ENCODE data around the gene TRIAP1.

The TRIAP1 gene

DNA sequence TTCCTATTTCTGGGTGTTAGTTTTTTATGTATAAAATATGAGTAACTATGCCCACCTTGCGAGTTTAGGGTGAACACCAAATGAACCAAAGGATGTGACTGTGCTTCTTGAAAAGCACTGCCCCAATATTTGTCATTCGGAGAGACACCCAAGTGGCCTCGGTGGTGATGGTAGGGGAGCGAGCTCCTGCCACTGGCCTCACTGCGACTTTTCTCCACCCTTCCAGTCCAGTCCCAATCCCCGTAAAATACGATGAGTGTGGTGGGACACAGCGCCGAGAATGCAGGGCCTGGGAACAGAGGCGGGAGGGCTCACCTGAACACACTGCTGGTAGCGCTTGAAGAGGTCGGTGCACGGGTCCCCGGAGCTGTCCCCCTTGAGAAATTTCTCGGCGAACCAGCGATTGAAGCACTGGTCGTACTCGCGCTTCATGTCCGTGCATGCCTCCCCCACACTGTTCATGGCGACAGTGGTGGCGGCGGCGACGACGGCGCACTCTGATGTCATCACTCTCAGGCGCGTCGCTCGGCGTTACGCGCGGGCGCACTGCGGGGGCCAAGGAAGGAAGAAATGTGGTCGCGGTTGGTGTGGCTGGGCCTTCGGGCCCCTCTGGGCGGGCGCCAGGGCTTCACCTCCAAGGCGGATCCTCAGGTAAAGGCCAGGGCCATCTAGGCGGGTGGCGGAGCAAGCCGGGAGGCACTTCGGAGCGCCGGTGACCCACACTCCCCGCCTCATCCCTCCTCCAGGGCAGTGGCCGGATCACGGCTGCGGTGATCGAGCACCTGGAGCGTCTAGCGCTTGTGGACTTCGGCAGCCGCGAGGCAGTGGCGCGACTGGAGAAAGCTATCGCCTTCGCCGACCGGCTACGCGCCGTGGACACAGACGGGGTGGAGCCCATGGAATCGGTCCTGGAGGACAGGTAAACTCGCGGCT is at the start of gene TRIAP1, which contains the start of gene GATC:
Gene TRIAP1, minus strand, starts transcription at position 474 of the 933 bp plus-strand sequence. Its CDS starts 12 bp downstream, at position 462.
Gene GATC, plus strand, starts transcription at position 534 of the 933 bp plus-strand sequence. Its CDS starts 37 bp downstream, at position 571.
- Histone ChIP-seq H3K9me3 (ENCODE audit: insufficient read depth, low read length) (no peaks in the 10 kb centered on the region), H3K4me3 (ENCODE audit: low read length) (peak within 1 kb of the TSS; percentile 91), H4K20me1 (ENCODE audit: insufficient read depth, low read length) (no peaks in the 10 kb centered on the region), H2AFZ (ENCODE audit: low read depth, low read length) (peak within 1 kb of the TSS; percentile 73; the same call in 1 of the 2 replicates), H3K36me3 (replicated peaks; ENCODE audit: low read depth, low read length) (peaks cover 32% of the 10 kb centered on the region), H3K27ac (ENCODE audit: low read length) (peak within 1 kb of the TSS; percentile 70), H3K4me1 (ENCODE audit: low read length) (peaks cover 17% of the 10 kb centered on the region), H3K9ac (ENCODE audit: low read length) (peak within 1 kb of the TSS; percentile 90), H3K79me2 (ENCODE audit: low read length) (peaks cover 85% of the 10 kb centered on the region), H3K27me3 (ENCODE audit: low read depth, low read length) (no peaks in the 10 kb centered on the region), H3K4me2 (ENCODE audit: low read length) (peak within 1 kb of the TSS; percentile 93)
- TF ChIP-seq, protein P1, sequence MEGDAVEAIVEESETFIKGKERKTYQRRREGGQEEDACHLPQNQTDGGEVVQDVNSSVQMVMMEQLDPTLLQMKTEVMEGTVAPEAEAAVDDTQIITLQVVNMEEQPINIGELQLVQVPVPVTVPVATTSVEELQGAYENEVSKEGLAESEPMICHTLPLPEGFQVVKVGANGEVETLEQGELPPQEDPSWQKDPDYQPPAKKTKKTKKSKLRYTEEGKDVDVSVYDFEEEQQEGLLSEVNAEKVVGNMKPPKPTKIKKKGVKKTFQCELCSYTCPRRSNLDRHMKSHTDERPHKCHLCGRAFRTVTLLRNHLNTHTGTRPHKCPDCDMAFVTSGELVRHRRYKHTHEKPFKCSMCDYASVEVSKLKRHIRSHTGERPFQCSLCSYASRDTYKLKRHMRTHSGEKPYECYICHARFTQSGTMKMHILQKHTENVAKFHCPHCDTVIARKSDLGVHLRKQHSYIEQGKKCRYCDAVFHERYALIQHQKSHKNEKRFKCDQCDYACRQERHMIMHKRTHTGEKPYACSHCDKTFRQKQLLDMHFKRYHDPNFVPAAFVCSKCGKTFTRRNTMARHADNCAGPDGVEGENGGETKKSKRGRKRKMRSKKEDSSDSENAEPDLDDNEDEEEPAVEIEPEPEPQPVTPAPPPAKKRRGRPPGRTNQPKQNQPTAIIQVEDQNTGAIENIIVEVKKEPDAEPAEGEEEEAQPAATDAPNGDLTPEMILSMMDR (IDR thresholded peaks at IDR 0.05; ENCODE audit: low read depth, low read length) = no peak
- no peak for TF ChIP-seq EZH2phosphoT487 (IDR thresholded peaks at IDR 0.05; ENCODE audit: low read depth)

DNA sequence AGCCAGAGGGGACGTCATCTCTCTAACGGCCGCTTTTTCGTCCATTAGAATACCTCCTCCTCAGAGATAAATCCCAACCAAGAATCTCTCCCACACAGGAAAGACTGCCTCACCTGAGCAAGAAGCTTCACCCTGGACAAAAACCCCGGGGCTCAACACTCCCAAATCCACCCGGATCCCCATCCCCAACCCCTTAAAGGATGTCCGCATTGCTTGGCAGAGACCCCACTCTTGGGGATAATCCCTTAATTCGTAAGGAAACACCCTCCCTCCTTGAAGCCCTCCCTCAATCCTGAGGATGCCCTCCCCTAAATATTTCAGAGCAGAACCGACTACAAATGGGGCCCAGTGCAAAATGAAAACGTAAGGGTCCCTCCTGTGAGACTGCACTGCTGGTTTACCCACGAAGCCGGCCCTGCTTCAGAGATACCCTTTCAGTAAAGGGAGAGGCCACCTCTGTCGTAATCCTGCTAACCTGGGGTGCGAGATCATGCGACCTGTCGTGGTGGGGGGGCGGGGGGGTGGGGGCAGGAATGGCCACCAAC is 49.1 kb upstream of the TRIAP1 start:
- no peak overlapping the region for H3K27ac ChIP-seq (ENCODE audit: low read length)
- H3K27me3 ChIP-seq (ENCODE audit: low read depth, low read length) = no peaks in the 10 kb centered on the region
- peaks cover 14% of the 10 kb centered on the region for H3K4me1 ChIP-seq (ENCODE audit: low read length)
- H3K36me3 ChIP-seq (replicated peaks; ENCODE audit: low read depth, low read length) = peaks cover 21% of the 10 kb centered on the region
- TF ChIP-seq EZH2phosphoT487 (IDR thresholded peaks at IDR 0.05; ENCODE audit: low read depth) = no peak
- TF ChIP-seq, protein P1 (IDR thresholded peaks at IDR 0.05; ENCODE audit: low read depth, low read length) = no peak
- peak overlapping the region; percentile 66; the same call in 1 of the 2 replicates for H2AFZ ChIP-seq (ENCODE audit: low read depth, low read length)
- H3K4me2 ChIP-seq (ENCODE audit: low read length) = peak overlapping the region; percentile 82
- H4K20me1 ChIP-seq (ENCODE audit: insufficient read depth, low read length) = peaks cover 11% of the 10 kb centered on the region
- no peaks in the 10 kb centered on the region for H3K9me3 ChIP-seq (ENCODE audit: insufficient read depth, low read length)
- H3K4me3 ChIP-seq (ENCODE audit: low read length) = peak overlapping the region; percentile 95
- peak overlapping the region; percentile 72 for H3K9ac ChIP-seq (ENCODE audit: low read length)
- peaks cover 37% of the 10 kb centered on the region for H3K79me2 ChIP-seq (ENCODE audit: low read length)

DNA sequence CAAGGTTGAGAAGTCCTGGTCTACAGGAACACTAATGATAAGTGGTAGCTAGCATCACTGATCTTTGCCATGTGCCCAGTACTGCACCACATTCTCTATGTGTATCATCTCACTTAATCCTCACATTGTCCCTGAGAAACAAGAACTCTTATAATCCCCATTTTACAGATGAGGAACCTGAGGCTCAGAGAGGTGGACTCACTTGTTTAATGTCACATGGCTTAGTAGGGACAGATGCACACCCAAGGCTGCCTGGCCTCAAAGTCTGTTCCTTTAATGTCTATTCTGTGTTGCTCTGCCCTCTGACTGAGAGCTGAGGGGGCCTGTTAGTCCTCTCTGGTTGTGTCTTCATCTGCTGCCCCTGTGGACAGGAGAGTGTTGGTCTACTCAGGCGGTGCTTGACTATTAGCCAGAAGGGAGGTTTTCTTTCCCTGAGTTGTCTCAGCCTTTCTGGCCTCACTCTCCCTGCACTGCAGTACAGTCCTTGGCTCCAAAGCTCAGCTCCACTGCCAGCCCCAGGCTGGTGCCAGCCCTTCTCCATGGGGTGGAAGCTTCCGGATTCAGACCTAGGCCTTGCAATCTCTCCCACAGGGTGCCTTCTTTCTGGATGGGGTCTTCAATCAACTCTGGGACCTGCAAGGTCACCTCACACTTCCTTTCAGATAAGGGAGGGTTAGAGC is 44.8 kb upstream of the TRIAP1 start:
- Histone ChIP-seq H2AFZ (ENCODE audit: low read depth, low read length) (no peak overlapping the region), H3K4me3 (ENCODE audit: low read length) (no peak overlapping the region), H3K4me2 (ENCODE audit: low read length) (no peak overlapping the region), H3K36me3 (replicated peaks; ENCODE audit: low read depth, low read length) (no peaks in the 10 kb centered on the region), H3K4me1 (ENCODE audit: low read length) (peaks cover 6% of the 10 kb centered on the region), H3K79me2 (ENCODE audit: low read length) (peaks cover 11% of the 10 kb centered on the region), H3K27me3 (ENCODE audit: low read depth, low read length) (no peaks in the 10 kb centered on the region), H3K9me3 (ENCODE audit: insufficient read depth, low read length) (no peaks in the 10 kb centered on the region), H3K9ac (ENCODE audit: low read length) (no peak overlapping the region), H3K27ac (ENCODE audit: low read length) (no peak overlapping the region), H4K20me1 (ENCODE audit: insufficient read depth, low read length) (no peaks in the 10 kb centered on the region)
- no peak for TF ChIP-seq EZH2phosphoT487 (IDR thresholded peaks at IDR 0.05; ENCODE audit: low read depth)
- TF ChIP-seq, protein P1 (IDR thresholded peaks at IDR 0.05; ENCODE audit: low read depth, low read length) = no peak

Data from OCI-LY3 (cell line).